GM13977 (cell line): ENCODE results near the gene PRKCZ.

Experiments
- DNase-seq: peaks from one replicate; pipeline ENCODE4 v3.0.0; 2012; ENCODE audit warnings: low spot score
- in situ Hi-C: fragments of 300-500 bp; cut with MboI; formaldehyde crosslinking; loops from one replicate; pipeline ENCODE4 v1.12.0; 2022; ENCODE audit warnings: low sequenced_read_pairs, low pct_unique_long_range_greater_than_20kb, mixed read lengths, inconsistent platforms; ENCODE audit not compliant: unreplicated experiment
- TF ChIP-seq, protein P1 (sequence below): IDR thresholded peaks from 2 replicates; pipeline ENCODE4 v1.5.1; 2012; ENCODE audit warnings: mild to moderate bottlenecking, control low read depth; ENCODE audit not compliant: insufficient read depth; ENCODE audit errors: extremely low read depth, missing control alignments

Gene PRKCZ

DNA sequence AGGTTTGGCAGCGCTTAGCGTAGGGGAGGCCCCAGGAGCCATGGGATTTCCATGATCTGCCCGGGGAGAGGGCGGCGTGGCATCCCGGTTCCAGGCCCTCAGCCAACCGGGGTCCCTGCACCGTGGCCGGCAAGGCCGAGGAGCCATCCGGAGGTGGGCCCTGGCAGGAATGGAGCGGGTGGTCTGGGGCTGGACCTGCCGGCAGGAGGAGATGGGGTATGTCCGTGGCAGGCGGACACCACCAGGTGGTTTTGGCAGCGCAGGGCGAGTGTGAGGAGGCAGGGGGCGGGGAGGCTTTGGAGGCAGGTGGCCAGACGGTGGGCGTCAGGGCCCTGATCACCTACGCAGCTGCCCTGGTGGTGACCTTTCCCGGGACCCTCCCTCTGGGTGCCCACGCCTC lies 10.3 kb downstream of the PRKCZ start:
- in situ Hi-C loops = no loop called here
- DNase-seq = no peak
- TF ChIP-seq, protein P1, sequence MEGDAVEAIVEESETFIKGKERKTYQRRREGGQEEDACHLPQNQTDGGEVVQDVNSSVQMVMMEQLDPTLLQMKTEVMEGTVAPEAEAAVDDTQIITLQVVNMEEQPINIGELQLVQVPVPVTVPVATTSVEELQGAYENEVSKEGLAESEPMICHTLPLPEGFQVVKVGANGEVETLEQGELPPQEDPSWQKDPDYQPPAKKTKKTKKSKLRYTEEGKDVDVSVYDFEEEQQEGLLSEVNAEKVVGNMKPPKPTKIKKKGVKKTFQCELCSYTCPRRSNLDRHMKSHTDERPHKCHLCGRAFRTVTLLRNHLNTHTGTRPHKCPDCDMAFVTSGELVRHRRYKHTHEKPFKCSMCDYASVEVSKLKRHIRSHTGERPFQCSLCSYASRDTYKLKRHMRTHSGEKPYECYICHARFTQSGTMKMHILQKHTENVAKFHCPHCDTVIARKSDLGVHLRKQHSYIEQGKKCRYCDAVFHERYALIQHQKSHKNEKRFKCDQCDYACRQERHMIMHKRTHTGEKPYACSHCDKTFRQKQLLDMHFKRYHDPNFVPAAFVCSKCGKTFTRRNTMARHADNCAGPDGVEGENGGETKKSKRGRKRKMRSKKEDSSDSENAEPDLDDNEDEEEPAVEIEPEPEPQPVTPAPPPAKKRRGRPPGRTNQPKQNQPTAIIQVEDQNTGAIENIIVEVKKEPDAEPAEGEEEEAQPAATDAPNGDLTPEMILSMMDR = no peak

- in situ Hi-C loops = no loop called here
- TF ChIP-seq, protein P1 = no peak
- no peak for DNase-seq
Measured at GRCh38 chr1:2061065-2061778, 11.0 kb downstream of the PRKCZ start.

DNA sequence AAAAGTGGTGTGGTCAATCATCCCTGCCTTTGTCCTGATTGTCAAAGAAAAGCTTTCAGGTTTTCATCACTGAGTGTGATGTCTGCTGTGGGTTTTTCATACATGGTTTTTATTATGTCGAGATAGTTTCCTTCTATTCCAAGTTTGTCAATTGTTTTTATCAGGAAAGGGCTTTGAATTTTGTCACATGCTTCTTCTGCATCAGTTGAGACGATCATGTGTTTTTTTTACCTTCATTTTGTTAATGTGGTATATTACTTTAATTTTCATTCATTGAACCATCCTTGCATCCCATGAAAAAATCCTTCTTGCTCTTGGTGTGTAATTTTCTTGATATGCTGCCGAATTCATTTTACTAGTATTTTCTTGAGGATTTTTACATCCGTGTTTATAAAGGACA lies 15.5 kb downstream of the PRKCZ start:
- no peak for DNase-seq
- in situ Hi-C loops = no loop called here
- TF ChIP-seq, protein P1 = no peak

DNA sequence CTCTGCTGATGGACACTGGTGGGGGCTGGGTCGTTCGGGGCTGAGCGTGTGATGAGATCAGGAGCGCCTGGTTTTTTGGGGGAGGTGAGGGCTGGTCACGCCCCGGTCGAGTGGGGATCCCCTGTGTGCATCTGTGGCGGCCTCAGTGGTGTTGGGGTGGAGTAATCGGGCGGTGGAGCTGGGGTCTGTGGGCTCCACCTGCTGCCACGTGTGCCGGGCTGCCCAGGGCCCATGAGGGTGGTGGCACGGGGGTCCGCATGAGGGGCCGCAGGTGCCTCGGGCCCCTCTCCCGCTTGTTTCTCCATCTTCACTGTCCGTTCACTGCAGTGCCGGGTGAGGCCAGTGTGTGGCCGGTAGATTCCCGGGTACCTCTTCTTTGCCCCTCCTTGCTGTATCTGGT lies 17.2 kb downstream of the PRKCZ start:
- in situ Hi-C loops = no loop called here
- DNase-seq = no peak
- TF ChIP-seq, protein P1 = no peak

GRCh38 chr1:2067981-2068380 lies 17.8 kb downstream of the PRKCZ start:
- TF ChIP-seq, protein P1 = no peak
- in situ Hi-C loops = no loop called here
- DNase-seq = no peak

DNA sequence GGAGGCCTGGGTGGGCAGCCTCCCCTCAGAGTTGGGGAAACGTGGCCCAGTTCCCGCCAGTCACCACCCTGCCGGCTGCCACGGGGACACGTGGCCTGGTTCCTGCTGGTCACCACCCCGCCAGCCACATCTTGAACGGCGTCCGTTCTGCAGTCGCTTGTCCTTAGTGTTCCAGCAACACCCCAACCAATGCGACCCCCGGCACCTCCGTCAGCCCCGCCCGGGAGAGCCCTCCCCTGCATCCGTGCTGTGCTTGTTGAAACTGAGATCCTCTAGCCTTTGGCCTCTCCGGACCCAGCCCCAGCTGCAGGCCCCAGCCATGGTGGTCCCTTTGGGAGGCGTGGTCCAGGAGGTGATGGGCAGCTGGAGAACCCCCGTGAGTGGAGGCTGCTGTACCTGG lies 18.7 kb downstream of the PRKCZ start:
- TF ChIP-seq, protein P1 = no peak
- DNase-seq = no peak
- in situ Hi-C loops = no loop called here
